Measurements from ENCODE around the gene MUS81.

Gene MUS81

GRCh38 chr11:65861533-65862183 is 1.4 kb downstream of the MUS81 start:
- DNase-seq = no peak

DNA sequence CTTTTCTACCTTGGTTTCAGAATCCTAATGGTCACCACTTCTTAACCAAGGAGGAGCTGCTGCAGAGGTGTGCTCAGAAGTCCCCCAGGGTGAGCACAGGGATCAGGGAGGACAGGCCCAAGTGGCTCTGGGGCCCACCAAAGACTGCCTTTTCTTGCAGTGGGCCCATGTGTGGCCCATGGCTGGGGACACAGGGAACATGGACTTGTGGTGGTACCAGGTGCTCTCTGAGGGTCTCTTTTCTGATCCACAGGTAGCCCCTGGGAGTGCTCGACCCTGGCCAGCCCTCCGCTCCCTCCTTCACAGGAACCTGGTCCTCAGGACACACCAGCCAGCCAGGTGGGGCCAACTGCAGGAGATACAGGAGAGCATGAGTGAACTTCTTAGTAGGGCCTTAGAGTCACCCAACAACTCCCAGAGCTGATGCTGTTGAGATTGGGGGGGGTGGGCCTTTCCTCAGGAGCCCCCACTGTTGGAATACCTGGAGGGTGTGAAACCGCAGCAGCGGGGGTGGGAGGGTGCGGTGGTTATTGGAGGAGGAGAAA is 2.0 kb downstream of the MUS81 start:
- no peak for DNase-seq

GRCh38 chr11:65862941-65863888 is 3.0 kb downstream of the MUS81 start:
- DNase-seq = no peak

- no peak for DNase-seq
These were observed 3.9 kb downstream of the MUS81 start for GRCh38 chr11:65863889-65864705.

- DNase-seq = no peak
These were observed 4.7 kb downstream of the MUS81 start for GRCh38 chr11:65864706-65865471.

DNA sequence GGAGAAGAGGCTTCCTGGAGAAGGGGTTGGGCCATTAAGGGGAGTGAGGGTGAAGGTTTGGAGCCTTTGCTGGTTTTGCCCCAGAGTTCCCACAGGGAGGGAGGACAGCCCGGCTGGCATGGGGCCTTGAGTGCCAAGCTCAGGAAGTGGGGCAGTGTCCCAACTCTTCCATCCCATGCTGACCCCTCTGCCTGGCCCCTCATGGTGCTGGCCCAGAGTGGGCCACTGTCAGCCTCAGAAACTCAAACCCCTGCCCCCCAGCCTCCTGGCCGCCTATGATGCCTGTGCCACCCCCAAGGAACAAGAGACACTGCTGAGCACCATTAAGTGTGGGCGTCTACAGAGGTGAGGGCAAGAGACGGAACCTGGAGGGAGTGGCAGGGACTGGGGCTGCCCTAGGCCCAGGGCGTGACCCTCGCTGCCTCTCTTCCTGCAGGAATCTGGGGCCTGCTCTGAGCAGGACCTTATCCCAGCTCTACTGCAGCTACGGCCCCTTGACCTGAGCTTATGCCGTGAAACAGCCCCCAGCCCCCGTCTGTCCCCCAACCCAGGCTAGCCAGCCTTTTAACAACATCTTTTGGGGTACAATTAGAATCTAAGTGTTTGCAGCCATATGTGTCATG is 5.4 kb downstream of the MUS81 start:
- DNase-seq = no peak

GRCh38 chr11:65866509-65867283 is 6.5 kb downstream of the MUS81 start:
- DNase-seq = no peak

- DNase-seq = no peak
These were observed 7.2 kb downstream of the MUS81 start for GRCh38 chr11:65867284-65868071.

GRCh38 chr11:65868076-65868667 is 7.9 kb downstream of the MUS81 start:
- DNase-seq = no peak

GRCh38 chr11:65868907-65869306 is 8.7 kb downstream of the MUS81 start:
- no peak for DNase-seq

- DNase-seq = no peak
These were observed 9.5 kb downstream of the MUS81 start for GRCh38 chr11:65869643-65870306.

DNA sequence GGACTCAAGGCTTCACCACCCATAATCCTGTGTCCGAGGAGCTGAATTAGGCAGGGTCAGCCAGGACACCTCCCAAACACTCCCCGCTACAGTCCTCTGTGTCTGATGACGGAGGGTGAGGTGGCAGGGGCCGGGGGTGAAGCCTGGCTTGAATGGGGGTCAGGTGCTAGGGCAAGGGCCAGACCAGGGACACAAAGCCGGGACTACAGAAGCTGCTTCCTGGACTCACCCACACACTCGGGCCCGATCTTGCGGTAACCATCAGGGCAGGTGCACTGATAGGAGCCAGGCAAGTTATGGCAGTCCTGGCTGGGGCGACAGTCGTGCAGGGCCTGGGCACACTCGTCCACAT is 10.1 kb downstream of the MUS81 start:
- DNase-seq = no peak

DNA sequence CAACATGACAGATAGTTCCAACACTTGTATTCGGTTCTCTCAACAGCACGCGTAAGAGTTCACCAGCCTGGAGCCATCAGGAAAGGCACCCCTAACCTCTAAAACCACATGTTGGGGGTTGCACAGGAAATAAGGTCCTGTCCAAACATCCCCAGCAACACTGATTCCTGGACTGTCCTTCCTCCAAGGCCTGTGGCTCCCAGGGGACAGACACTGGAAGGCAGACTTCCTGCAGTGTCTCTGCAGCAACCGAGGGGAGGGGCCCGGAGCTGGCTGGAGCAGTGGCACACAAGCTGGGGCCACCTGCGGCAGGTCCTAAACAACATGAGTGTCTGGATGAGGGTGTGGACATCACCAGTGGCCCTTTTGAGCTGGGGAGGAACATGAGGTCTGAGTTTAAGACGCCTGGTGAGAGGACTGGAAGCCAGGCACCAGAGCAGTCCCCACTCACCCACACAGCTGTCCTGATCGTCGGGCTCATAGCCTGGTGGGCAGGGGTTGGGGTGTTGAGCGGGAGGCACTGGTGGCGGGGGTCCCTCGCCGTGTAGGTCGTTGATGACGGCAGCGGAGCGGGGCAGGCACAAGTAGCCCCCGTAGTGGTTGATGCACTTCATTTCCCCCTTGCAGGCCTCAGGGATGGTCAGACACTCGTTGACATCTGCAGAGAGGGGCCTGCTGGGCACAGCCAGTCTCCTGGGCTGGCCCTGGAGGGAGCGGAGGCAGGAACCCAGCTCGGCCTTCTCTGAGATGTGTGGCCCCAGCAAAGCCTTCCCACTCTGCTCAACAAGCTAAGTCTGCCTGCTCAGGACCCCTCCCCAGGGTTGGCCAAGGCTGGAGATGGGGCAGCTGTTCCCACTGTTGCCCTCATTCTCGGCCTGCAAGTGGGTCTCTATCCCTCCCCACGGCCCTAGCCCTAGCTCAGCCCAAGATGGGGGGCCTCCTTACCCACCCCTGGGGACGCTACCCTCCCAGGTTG is 10.8 kb downstream of the MUS81 start:
- no peak for DNase-seq

DNA sequence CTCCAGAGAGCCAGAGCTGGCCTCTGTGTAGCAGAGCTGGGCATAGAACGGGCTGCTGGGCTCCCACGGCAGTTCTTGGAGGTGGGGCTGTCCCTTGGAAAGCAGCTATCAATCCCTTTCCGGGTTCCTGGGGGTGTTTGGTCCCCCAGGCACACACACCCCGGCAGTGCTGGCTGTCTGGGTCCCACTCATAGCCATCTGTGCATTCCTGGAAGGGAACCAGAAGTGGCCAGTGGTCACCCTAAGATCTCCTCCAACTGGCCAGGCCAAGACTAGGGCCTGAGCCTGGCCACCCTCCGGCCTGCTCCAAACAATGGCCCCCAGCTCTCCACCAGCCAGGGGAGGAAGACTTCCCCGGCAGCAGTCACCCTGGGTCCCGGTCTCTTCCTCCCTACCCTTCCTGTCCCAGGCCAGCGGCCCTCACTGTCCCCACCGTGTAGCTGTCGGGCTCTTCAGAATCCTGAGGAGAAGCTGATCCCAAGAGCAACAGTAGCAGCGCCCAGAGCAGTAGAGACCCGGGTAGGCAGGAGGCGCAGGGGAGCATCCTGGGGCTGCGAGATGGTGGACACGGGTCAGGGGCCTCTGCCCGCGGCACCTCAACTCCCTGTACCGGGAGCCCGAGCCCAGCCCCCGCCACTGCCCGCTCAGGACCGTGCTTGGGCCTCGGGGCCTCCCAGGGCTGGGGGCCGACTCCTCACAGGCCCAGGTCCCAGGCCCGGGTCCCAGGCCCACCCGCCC is 11.7 kb downstream of the MUS81 start:
- DNase-seq = no peak

DNA sequence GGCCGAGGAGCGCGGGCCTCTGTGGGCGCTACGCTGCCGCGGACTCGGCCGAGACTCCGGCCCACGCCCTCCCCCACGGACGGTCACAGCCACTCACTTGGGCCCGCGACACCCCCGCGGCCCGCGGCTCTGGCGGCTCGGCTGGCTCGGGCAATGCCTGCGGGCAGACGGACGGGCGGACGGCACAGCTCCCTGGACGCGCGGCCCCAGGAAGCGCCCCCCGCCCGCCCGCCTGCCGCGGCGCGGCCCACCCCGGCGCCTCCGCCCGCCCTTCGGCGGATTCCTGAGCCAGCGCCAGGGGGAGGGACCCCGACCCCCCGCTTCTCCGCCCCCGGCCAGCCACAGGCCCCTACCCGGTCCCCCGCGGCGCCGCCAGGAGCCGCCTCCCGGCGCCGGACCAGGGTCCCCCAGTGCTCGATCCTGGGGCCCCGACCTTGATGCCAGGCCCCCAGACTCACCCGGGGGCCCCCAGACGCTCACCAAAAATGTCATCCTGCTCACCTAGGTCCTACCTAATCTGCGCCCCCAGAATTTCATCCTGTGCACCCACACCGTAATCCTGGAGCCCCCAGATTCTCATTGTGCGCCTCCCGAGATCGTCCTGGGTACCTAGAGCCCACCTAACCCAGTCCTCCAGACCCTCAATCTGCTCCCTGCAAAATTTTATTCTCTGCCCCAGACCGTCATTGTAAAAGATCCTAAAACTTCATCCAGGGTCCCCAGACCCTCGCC is 12.5 kb downstream of the MUS81 start, which contains the start of gene EFEMP2:
EFEMP2 (minus strand) TSS at position 215 of the 732 bp plus-strand sequence. CDS start 446 bp downstream, outside the sequence.
- no peak for DNase-seq
